ENCODE results near the gene PDPK1. TPM values are rescaled to one million over a fixed set of nuclear protein-coding genes. Genes with fewer than 3 reads are reported as not detected.

The PDPK1 gene
- total RNA-seq (2012; rRNA removed) (10.6 and 11.4 TPM in 2 replicates), polyA plus RNA-seq (2012; rRNA removed) (24.3 and 27.3 TPM in 2 replicates), Bru-seq, nascent RNA (percentile 68 among the genes with signal in this experiment), BruChase-seq, experiment 1, labeled RNA remaining after a 6-hour chase (percentile 83 among the genes with signal in this experiment), BruChase-seq, experiment 2, labeled RNA remaining after a 2-hour chase (percentile 86 among the genes with signal in this experiment)
- polyA plus RNA-seq (2012; cell fraction: cytosol; rRNA removed) = 10.6 and 12.5 TPM in 2 replicates
- 33.2 and 64.5 TPM in 2 replicates for polyA plus RNA-seq (2012; cell fraction: nucleus; rRNA removed; ENCODE audit: low replicate concordance)
- long read RNA-seq, full-length matches to known transcripts = 31 of 59 reads
- long read RNA-seq, partial matches to known transcripts = 1 of 59 reads
- long read RNA-seq, other reads (novel, unspliced or antisense) = 27 of 59 reads

GRCh38 chr16:2537451-2538379 lies at the start of gene PDPK1:
PDPK1 (plus strand) TSS chr16:2538021; CDS start chr16:2538113, 92 bp downstream.
- Histone ChIP-seq H3K27me3 (ENCODE audit: control insufficient read depth, insufficient read depth, low read length) (no peaks in the 10 kb centered on the region), H3K4me3 (ENCODE audit: insufficient read depth, low read depth, low read length) (peak within 1 kb of the TSS; percentile 100), H4K91ac (ENCODE audit: insufficient read depth, low read depth, low read length) (0 out of 2 replicates have a peak within 1 kb of the TSS, but pooled peaks have one; percentile 70), H3K36me3 (ENCODE audit: control insufficient read depth, insufficient read depth, low read length) (peaks cover 3% of the 10 kb centered on the region; the same call in 1 of the 2 replicates), H3K9ac (ENCODE audit: low read depth, low read length) (peak within 1 kb of the TSS; percentile 86), H3K79me1 (ENCODE audit: low read depth in 1 of 2, low read length in 2 of 2) (peaks cover 4 to 33% of the 10 kb centered on the region in 2 experiments; a peak in 3 of 4 replicates), H4K5ac (ENCODE audit: low read depth, low read length) (peak within 1 kb of the TSS; percentile 88), H2BK15ac (ENCODE audit: low read depth, low read length) (no peak within 1 kb of the TSS), H3K23ac (ENCODE audit: low read depth, low read length) (no peak within 1 kb of the TSS), H2BK120ac (ENCODE audit: low read depth, low read length) (peak within 1 kb of the TSS; percentile 52; the same call in 1 of the 2 replicates), H4K20me1 (ENCODE audit: insufficient read depth, low read length) (peaks cover 35% of the 10 kb centered on the region), H2BK5ac (ENCODE audit: low read depth, low read length, poor library complexity, severe bottlenecking) (peak within 1 kb of the TSS; percentile 91), H3K9me1 (ENCODE audit: insufficient read depth, low read length) (peaks cover 18% of the 10 kb centered on the region), H2AK5ac (ENCODE audit: low read depth, low read length) (peak within 1 kb of the TSS; percentile 80), H3K27ac (ENCODE audit: insufficient read depth, low read length) (peak within 1 kb of the TSS; percentile 84), H3K4me2 (ENCODE audit: low read depth, low read length) (peak within 1 kb of the TSS; percentile 97), H3K9me3 (ENCODE audit: control insufficient read depth, insufficient read depth, low read length) (no peaks in the 10 kb centered on the region), H4K8ac (ENCODE audit: low read depth in 2 of 2, low read length in 2 of 2) (peak within 1 kb of the TSS; percentile 29 to 81; a peak in 2 of 4 replicates), H2AK9ac (replicated peaks; ENCODE audit: low read depth, low read length, poor library complexity) (peak within 1 kb of the TSS; percentile 96), H3K4ac (ENCODE audit: low read depth, low read length) (peak within 1 kb of the TSS; percentile 86), H3K56ac (ENCODE audit: extremely low read depth, insufficient read depth, low read length) (no peak within 1 kb of the TSS), H3K4me1 (ENCODE audit: control insufficient read depth, insufficient read depth, low read length) (peaks cover 15% of the 10 kb centered on the region), H2BK20ac (ENCODE audit: low read depth, low read length) (no peak within 1 kb of the TSS), H3K14ac (replicated peaks; ENCODE audit: low read depth, low read length) (peak within 1 kb of the TSS; percentile 77; the same call in 1 of the 2 replicates), H2AFZ (replicated peaks; ENCODE audit: low read length, poor library complexity) (peak within 1 kb of the TSS; percentile 93), H3K18ac (ENCODE audit: low read depth, low read length) (no peak within 1 kb of the TSS)
- WGBS, 2 experiments (ENCODE audit: extremely low coverage in 2 of 2, insufficient read length in 1 of 2) = 0% methylated on average over 51 of the region's 126 CpGs; no CpG with 5 or more reads in 1 of the 2 experiments
- POLR2A ChIA-PET (ENCODE audit: unreplicated experiment) = no interaction called here
- BruUV-seq (replicated peaks) = no TSS peak
- DNase-seq = peak; percentile 92
- peak; percentile 96 for ATAC-seq (ENCODE audit: low read depth)
- in situ Hi-C loops (cut with MboI; ENCODE audit: low sequenced_read_pairs) (no loop called here), intact Hi-C loops (cut with micrococcal nuclease) (no loop called here), dilution Hi-C loops (cut with HindIII; ENCODE audit: low sequenced_read_pairs, unreplicated experiment) (no loop called here)
- TF ChIP-seq CHD1 (IDR thresholded peaks at IDR 0.05; ENCODE audit: low read depth, low read length) (no peak), RCOR1 (IDR thresholded peaks at IDR 0.05; ENCODE audit: insufficient replicate concordance, low read length) (no peak), RAD21 (IDR thresholded peaks at IDR 0.05; ENCODE audit: low read length) (no peak), MAZ (IDR thresholded peaks at IDR 0.05; ENCODE audit: borderline replicate concordance, low read depth, low read length) (peak; percentile 95; the same call in 1 of the 2 replicates), CEBPB (IDR thresholded peaks at IDR 0.05; ENCODE audit: low read depth, low read length) (peak; percentile 3; the same call in 1 of the 2 replicates), MXI1 (IDR thresholded peaks at IDR 0.05; ENCODE audit: borderline replicate concordance, low read depth, low read length) (no peak), POLR2A (IDR thresholded peaks at IDR 0.05; ENCODE audit: low read depth, low read length) (peak; percentile 73)
- CTCF ChIA-PET = no interaction called here

Data from IMR-90 (cell line).